Activated T-helper 2 cell treated with anti-CD3 and anti-CD28 coated beads, Interferon-gamma antibody, Interleukin-2, Interleukin-4, amounts not matched to agents 10 μg/mL and 5 μg/mL and 100 μg/mL, durations not matched to agents 14 hours and 24 hours and 36 hours (primary cell): ENCODE data around the gene AQP5. TPM values are rescaled to one million over a fixed set of nuclear protein-coding genes. Genes with fewer than 3 reads are reported as not detected.

ENCODE experiments used
- total RNA-seq: library from RNA; stranded (reverse); gene quantifications from 2 replicates; pipeline ENCODE4 v1.2.3, GENCODE V29; 2022

AQP5 gene
- total RNA-seq, 1 donor from 2014 or later: not detected

Other genes with a start within 250 kb of the AQP5 start
- 405 and 431 TPM in 2 replicates for gene TMBIM6, start 220.3 kb upstream of the AQP5 start, total RNA-seq
- 5.3 and 5.7 TPM in 2 replicates for gene NCKAP5L, start 133.5 kb upstream of the AQP5 start, total RNA-seq
- gene BCDIN3D, start 118.8 kb upstream of the AQP5 start, total RNA-seq: 3.8 and 4.2 TPM in 2 replicates
- 0.05 and 0.23 TPM in 2 replicates for gene FAIM2, start 58.0 kb upstream of the AQP5 start, total RNA-seq
- not detected in 2 replicates for gene AQP2, start 11.1 kb upstream of the AQP5 start, total RNA-seq
- gene AQP6, start 11.1 kb downstream of the AQP5 start, total RNA-seq: not detected in 2 replicates
- 77.8 and 82.8 TPM in 2 replicates for gene RACGAP1, start 63.6 kb downstream of the AQP5 start, total RNA-seq
- 20.4 and 20.7 TPM in 2 replicates for gene ASIC1, start 95.7 kb downstream of the AQP5 start, total RNA-seq
- gene SMARCD1, start 123.5 kb downstream of the AQP5 start, total RNA-seq: 71.5 and 76.8 TPM in 2 replicates
- 0.76 and 0.87 TPM in 2 replicates for gene GPD1, start 142.1 kb downstream of the AQP5 start, total RNA-seq
- gene COX14, start 150.4 kb downstream of the AQP5 start, total RNA-seq: 38.1 and 43.5 TPM in 2 replicates
- gene CERS5, start 205.5 kb downstream of the AQP5 start, total RNA-seq: 114 and 115 TPM in 2 replicates